BE2C (cell line): ENCODE results near the gene CDH11.

Experiments
- DNase-seq: peaks from one replicate; pipeline ENCODE4 v3.0.0-alpha.2; 2020
- H3K27me3 ChIP-seq: fragments of 250-450 bp; sonication (Bioruptor Pico); 2 replicates; pipeline ENCODE4 v1.5.1; 2020; ENCODE audit warnings: mild to moderate bottlenecking
- H3K36me3 ChIP-seq: fragments of 250-450 bp; sonication (Bioruptor Pico); 2 replicates; pipeline ENCODE4 v1.5.1; 2020; ENCODE audit warnings: mild to moderate bottlenecking
- H3K4me1 ChIP-seq: fragments of 250-450 bp; sonication (Bioruptor Pico); 2 replicates; pipeline ENCODE4 v1.5.1; 2020
- H3K4me3 ChIP-seq: 2 replicates; pipeline ENCODE4 v1.5.1; 2011; ENCODE audit warnings: low read depth, low read length
- H3K9me3 ChIP-seq: fragments of 250-450 bp; sonication (Bioruptor Pico); 2 replicates; pipeline ENCODE4 v1.5.1; 2020
- CTCF ChIP-seq: IDR thresholded peaks from 2 replicates; pipeline ENCODE4 v1.5.1; 2012; ENCODE audit warnings: mild to moderate bottlenecking, low read depth, low read length

The CDH11 gene

GRCh38 chr16:65000654-65001053 is 121.2 kb downstream of the CDH11 start:
- TF ChIP-seq CTCF = no peak

GRCh38 chr16:64997751-64998150 is 124.1 kb downstream of the CDH11 start:
- TF ChIP-seq CTCF = no peak
- no peak for DNase-seq
- no peaks in the 10 kb centered on the region for H3K36me3 ChIP-seq
- no peaks in the 10 kb centered on the region for H3K4me1 ChIP-seq
- H3K9me3 ChIP-seq = no peaks in the 10 kb centered on the region
- H3K4me3 ChIP-seq = no peak overlapping the region
- H3K27me3 ChIP-seq = no peaks in the 10 kb centered on the region

More at GRCh38 chr16:65000654-65001053, 121.2 kb downstream of the CDH11 start:
- Histone ChIP-seq H3K27me3 (no peaks in the 10 kb centered on the region), H3K4me3 (no peak overlapping the region), H3K9me3 (no peaks in the 10 kb centered on the region), H3K4me1 (no peaks in the 10 kb centered on the region), H3K36me3 (no peaks in the 10 kb centered on the region)
- no peak for DNase-seq

- no peaks in the 10 kb centered on the region for H3K9me3 ChIP-seq
- H3K36me3 ChIP-seq = no peaks in the 10 kb centered on the region
- TF ChIP-seq CTCF = no peak
- H3K27me3 ChIP-seq = no peaks in the 10 kb centered on the region
- no peaks in the 10 kb centered on the region for H3K4me1 ChIP-seq
- DNase-seq = no peak
- H3K4me3 ChIP-seq = no peak overlapping the region
Observed at GRCh38 chr16:64997121-64997520, 124.7 kb downstream of the CDH11 start.

GRCh38 chr16:64996641-64997040 is 125.2 kb downstream of the CDH11 start:
- no peaks in the 10 kb centered on the region for H3K4me1 ChIP-seq
- H3K4me3 ChIP-seq = no peak overlapping the region
- H3K27me3 ChIP-seq = no peaks in the 10 kb centered on the region
- no peak for DNase-seq
- TF ChIP-seq CTCF = no peak
- no peaks in the 10 kb centered on the region for H3K9me3 ChIP-seq
- no peaks in the 10 kb centered on the region for H3K36me3 ChIP-seq

- no peaks in the 10 kb centered on the region for H3K36me3 ChIP-seq
Observed at GRCh38 chr16:64993464-64993863, 128.4 kb downstream of the CDH11 start.

GRCh38 chr16:64991001-64991400 is 130.9 kb downstream of the CDH11 start:
- no peak overlapping the region for H3K4me3 ChIP-seq
- H3K36me3 ChIP-seq = no peaks in the 10 kb centered on the region
- no peaks in the 10 kb centered on the region for H3K9me3 ChIP-seq
- H3K4me1 ChIP-seq = no peaks in the 10 kb centered on the region
- no peak for DNase-seq
- H3K27me3 ChIP-seq = no peaks in the 10 kb centered on the region
- no peak for TF ChIP-seq CTCF

More at GRCh38 chr16:64993464-64993863, 128.4 kb downstream of the CDH11 start:
- no peak for DNase-seq
- Histone ChIP-seq H3K27me3 (no peaks in the 10 kb centered on the region), H3K9me3 (no peaks in the 10 kb centered on the region), H3K4me3 (no peak overlapping the region), H3K4me1 (no peaks in the 10 kb centered on the region)
- no peak for TF ChIP-seq CTCF
